ENCODE measurements around the gene SIRPA.

The SIRPA gene

GRCh38 chr20:1937316-1937976, 42.2 kb downstream of the SIRPA start:
- TF ChIP-seq POLR2AphosphoS5 (IDR thresholded peaks at IDR 0.05; ENCODE audit: low read depth, low read length) = no peak
- no peak for TF ChIP-seq POLR2A (IDR thresholded peaks at IDR 0.05; ENCODE audit: low read depth, low read length)
- TF ChIP-seq TAF1 (IDR thresholded peaks at IDR 0.05; ENCODE audit: borderline replicate concordance, low read depth, low read length) = no peak
- DNase-seq (ENCODE audit: insufficient read length) = no peak
- FAIRE-seq = no peak

GRCh38 chr20:1938464-1939269, 43.5 kb downstream of the SIRPA start:
- no peak for DNase-seq (ENCODE audit: insufficient read length)
- TF ChIP-seq TAF1 (IDR thresholded peaks at IDR 0.05; ENCODE audit: borderline replicate concordance, low read depth, low read length) = no peak
- TF ChIP-seq POLR2AphosphoS5 (IDR thresholded peaks at IDR 0.05; ENCODE audit: low read depth, low read length) = no peak
- no peak for TF ChIP-seq POLR2A (IDR thresholded peaks at IDR 0.05; ENCODE audit: low read depth, low read length)

GRCh38 chr20:1939270-1939595, 44.0 kb downstream of the SIRPA start:
- TF ChIP-seq POLR2A (IDR thresholded peaks at IDR 0.05; ENCODE audit: low read depth, low read length) (no peak), POLR2AphosphoS5 (IDR thresholded peaks at IDR 0.05; ENCODE audit: low read depth, low read length) (no peak), TAF1 (IDR thresholded peaks at IDR 0.05; ENCODE audit: borderline replicate concordance, low read depth, low read length) (no peak)
- DNase-seq (ENCODE audit: insufficient read length) (no peak), FAIRE-seq (no peak)

More at GRCh38 chr20:1938464-1939269, 43.5 kb downstream of the SIRPA start:
- no peak for FAIRE-seq

- FAIRE-seq (no peak), DNase-seq (ENCODE audit: insufficient read length) (no peak)
- TF ChIP-seq POLR2AphosphoS5 (IDR thresholded peaks at IDR 0.05; ENCODE audit: low read depth, low read length) (no peak), POLR2A (IDR thresholded peaks at IDR 0.05; ENCODE audit: low read depth, low read length) (no peak), TAF1 (IDR thresholded peaks at IDR 0.05; ENCODE audit: borderline replicate concordance, low read depth, low read length) (no peak)
These were observed 45.4 kb downstream of the SIRPA start for GRCh38 chr20:1940581-1940980.

- DNase-seq (ENCODE audit: insufficient read length) (no peak), FAIRE-seq (no peak)
- no peak for TF ChIP-seq POLR2AphosphoS5 (IDR thresholded peaks at IDR 0.05; ENCODE audit: low read depth, low read length)
- no peak for TF ChIP-seq POLR2A (IDR thresholded peaks at IDR 0.05; ENCODE audit: low read depth, low read length)
- TF ChIP-seq TAF1 (IDR thresholded peaks at IDR 0.05; ENCODE audit: borderline replicate concordance, low read depth, low read length) = no peak
These were observed 46.0 kb downstream of the SIRPA start for GRCh38 chr20:1941226-1941625.

GRCh38 chr20:1942061-1942460, 46.9 kb downstream of the SIRPA start:
- no peak for DNase-seq (ENCODE audit: insufficient read length)
- FAIRE-seq = no peak
- TF ChIP-seq POLR2AphosphoS5 (IDR thresholded peaks at IDR 0.05; ENCODE audit: low read depth, low read length) = no peak
- TF ChIP-seq POLR2A (IDR thresholded peaks at IDR 0.05; ENCODE audit: low read depth, low read length) = no peak
- TF ChIP-seq TAF1 (IDR thresholded peaks at IDR 0.05; ENCODE audit: borderline replicate concordance, low read depth, low read length) = no peak

GRCh38 chr20:1942486-1943274, 47.5 kb downstream of the SIRPA start:
- TF ChIP-seq POLR2A (IDR thresholded peaks at IDR 0.05; ENCODE audit: low read depth, low read length) = no peak
- no peak for TF ChIP-seq TAF1 (IDR thresholded peaks at IDR 0.05; ENCODE audit: borderline replicate concordance, low read depth, low read length)
- no peak for TF ChIP-seq POLR2AphosphoS5 (IDR thresholded peaks at IDR 0.05; ENCODE audit: low read depth, low read length)
- DNase-seq (ENCODE audit: insufficient read length) (no peak), FAIRE-seq (no peak)

- FAIRE-seq = no peak
- no peak for TF ChIP-seq POLR2AphosphoS5 (IDR thresholded peaks at IDR 0.05; ENCODE audit: low read depth, low read length)
- no peak for DNase-seq (ENCODE audit: insufficient read length)
These were observed 48.2 kb downstream of the SIRPA start for GRCh38 chr20:1943275-1944002.

- FAIRE-seq (no peak), DNase-seq (ENCODE audit: insufficient read length) (no peak)
- no peak for TF ChIP-seq POLR2AphosphoS5 (IDR thresholded peaks at IDR 0.05; ENCODE audit: low read depth, low read length)
- no peak for TF ChIP-seq TAF1 (IDR thresholded peaks at IDR 0.05; ENCODE audit: borderline replicate concordance, low read depth, low read length)
These were observed 49.3 kb downstream of the SIRPA start for GRCh38 chr20:1944345-1945091.

- no peak for DNase-seq (ENCODE audit: insufficient read length)
- TF ChIP-seq POLR2AphosphoS5 (IDR thresholded peaks at IDR 0.05; ENCODE audit: low read depth, low read length) = no peak
- no peak for TF ChIP-seq POLR2A (IDR thresholded peaks at IDR 0.05; ENCODE audit: low read depth, low read length)
These were observed 50.0 kb downstream of the SIRPA start for GRCh38 chr20:1945134-1945618.

More at GRCh38 chr20:1945134-1945618, 50.0 kb downstream of the SIRPA start:
- no peak for FAIRE-seq

All from GM12892 (cell line).